Measurements from ENCODE around the gene PRKAR1B.

- TF ChIP-seq CTCF (conservative IDR thresholded peaks at IDR 0.05; ENCODE audit: low read depth, low read length) (no peak), EZH2 (IDR thresholded peaks at IDR 0.05; ENCODE audit: borderline replicate concordance, low read depth, low read length, poor library complexity, severe bottlenecking) (no peak)
Measured at GRCh38 chr7:651032-651728, 75.9 kb downstream of the PRKAR1B start.

Data from A673 (cell line).